H9 (cell line): Measurements from ENCODE around the gene SLC22A31. TPM values are rescaled to one million over a fixed set of nuclear protein-coding genes. Genes with fewer than 3 reads are reported as not detected.

ENCODE experiments used
- DNase-seq: peaks from one replicate; pipeline ENCODE4 v3.0.0-alpha.2; 2017
- H2AFZ ChIP-seq: one replicate; pipeline ENCODE4 v1.6.1; 2013; ENCODE audit warnings: mild to moderate bottlenecking, low read length, control low read depth, moderate library complexity
- H2AK5ac ChIP-seq: 2 replicates; pipeline ENCODE4 v1.6.1; 2013; ENCODE audit warnings: low read length, control low read depth, mixed read lengths; ENCODE audit not compliant: insufficient read length
- H2BK120ac ChIP-seq: one replicate; pipeline ENCODE4 v1.6.1; 2013; ENCODE audit warnings: low read depth, mild to moderate bottlenecking, low read length, control low read depth, inconsistent platforms; ENCODE audit not compliant: poor library complexity, severe bottlenecking
- H2BK12ac ChIP-seq: 2 replicates; pipeline ENCODE4 v1.6.1; 2013; ENCODE audit warnings: low read length, control low read depth, mixed read lengths, low read depth; ENCODE audit not compliant: insufficient read length
- H2BK15ac ChIP-seq: 2 replicates; pipeline ENCODE4 v1.6.1; 2013; ENCODE audit warnings: low read depth, low read length, control low read depth
- H2BK20ac ChIP-seq: one replicate; pipeline ENCODE4 v1.6.1; 2013; ENCODE audit warnings: low read depth, mild to moderate bottlenecking, low read length, control low read depth, inconsistent platforms; ENCODE audit not compliant: poor library complexity, severe bottlenecking
- H2BK5ac ChIP-seq: 2 replicates; pipeline ENCODE4 v1.6.1; 2013; ENCODE audit warnings: low read length, control low read depth, mixed read lengths; ENCODE audit not compliant: insufficient read length
- H3K14ac ChIP-seq: 2 replicates; pipeline ENCODE4 v1.6.1; 2013; ENCODE audit warnings: low read length, control low read depth; ENCODE audit not compliant: insufficient read depth
- H3K18ac ChIP-seq: 2 replicates; pipeline ENCODE4 v1.6.1; 2013; ENCODE audit warnings: low read depth, mild to moderate bottlenecking, mixed read lengths, low read length, control low read depth; ENCODE audit not compliant: insufficient read length
- H3K23ac ChIP-seq: 2 replicates; pipeline ENCODE4 v1.6.1; 2013; ENCODE audit warnings: low read length, control low read depth, mixed read lengths, low read depth; ENCODE audit not compliant: insufficient read length
- H3K23me2 ChIP-seq: 2 replicates; pipeline ENCODE4 v1.6.1; 2013; ENCODE audit warnings: low read depth, mild to moderate bottlenecking, mixed read lengths, low read length, control low read depth; ENCODE audit not compliant: insufficient read length, poor library complexity, severe bottlenecking
- H3K27ac ChIP-seq: 2 replicates; pipeline ENCODE4 v1.5.1; 2013; ENCODE audit warnings: low read length, control low read depth, mixed read lengths, low read depth; ENCODE audit not compliant: insufficient read length
- H3K27me3 ChIP-seq: 2 replicates; pipeline ENCODE4 v1.6.1; 2013; ENCODE audit warnings: low read length, control low read depth, inconsistent platforms; ENCODE audit not compliant: insufficient read depth
- H3K4ac ChIP-seq: 2 replicates; pipeline ENCODE4 v1.6.1; 2013; ENCODE audit warnings: low read depth, mild to moderate bottlenecking, control low read depth, inconsistent platforms, low read length, moderate library complexity
- H3K4me1 ChIP-seq: 2 replicates; pipeline ENCODE4 v1.6.1; 2013; ENCODE audit warnings: low read length, control low read depth, inconsistent platforms; ENCODE audit not compliant: insufficient read depth
- H3K4me2 ChIP-seq: 2 replicates; pipeline ENCODE4 v1.6.1; 2013; ENCODE audit warnings: low read length, control low read depth, mixed read lengths; ENCODE audit not compliant: insufficient read length, insufficient read depth
- H3K56ac ChIP-seq: 2 replicates; pipeline ENCODE4 v1.6.1; 2013; ENCODE audit warnings: low read depth, mild to moderate bottlenecking, mixed read lengths, low read length, control low read depth; ENCODE audit not compliant: insufficient read length
- H3K79me1 ChIP-seq: 2 replicates; pipeline ENCODE4 v1.6.1; 2013; ENCODE audit warnings: low read depth, mild to moderate bottlenecking, moderate library complexity, low read length, control low read depth, inconsistent platforms; ENCODE audit not compliant: insufficient read depth, poor library complexity, severe bottlenecking
- H3K79me2 ChIP-seq: 2 replicates; pipeline ENCODE4 v1.6.1; 2013; ENCODE audit warnings: low read length, control low read depth, inconsistent platforms; ENCODE audit not compliant: insufficient read depth
- H3K9ac ChIP-seq: 2 replicates; pipeline ENCODE4 v1.6.1; 2013; ENCODE audit warnings: low read length, control low read depth, mixed read lengths; ENCODE audit not compliant: insufficient read length; ENCODE audit errors: extremely low read depth
- H3K9me3 ChIP-seq: one replicate; pipeline ENCODE4 v1.6.1; 2013; ENCODE audit warnings: low read depth, low read length, inconsistent platforms; ENCODE audit not compliant: control insufficient read depth
- H3T11ph ChIP-seq: one replicate; pipeline ENCODE4 v1.6.1; 2013; ENCODE audit warnings: mild to moderate bottlenecking, low read length, control low read depth, inconsistent platforms
- H4K20me1 ChIP-seq: one replicate; pipeline ENCODE4 v1.6.1; 2013; ENCODE audit not compliant: control insufficient read depth, insufficient read length, insufficient read depth
- H4K5ac ChIP-seq: 2 replicates; pipeline ENCODE4 v1.6.1; 2013; ENCODE audit warnings: low read depth, mild to moderate bottlenecking, mixed read lengths, low read length, control low read depth; ENCODE audit not compliant: insufficient read length
- H4K8ac ChIP-seq: replicated peaks from 2 replicates; pipeline ENCODE4 v1.6.1; 2013; ENCODE audit warnings: low read length, control low read depth, mixed read lengths, low read depth; ENCODE audit not compliant: insufficient read length
- H4K91ac ChIP-seq: 2 replicates; pipeline ENCODE4 v1.6.1; 2013; ENCODE audit warnings: low read depth, mild to moderate bottlenecking, moderate library complexity, mixed read lengths, low read length, control low read depth; ENCODE audit not compliant: insufficient read length
- H3K27ac Mint-ChIP-seq, 3 experiments: 2 replicates in 2 of 3; 3 replicates in 1 of 3; pipeline ENCODE4 v1.8.0; 2020 to 2021; ENCODE audit warnings: mixed read lengths in 3 of 3, mild to moderate bottlenecking in 1 of 3, moderate library complexity in 1 of 3
- H3K27me3 Mint-ChIP-seq: 2 replicates; pipeline ENCODE4 v1.8.0; 2021; ENCODE audit warnings: low read depth, mild to moderate bottlenecking, moderate library complexity, mixed read lengths
- H3K36me3 Mint-ChIP-seq, 3 experiments: 2 replicates in 2 of 3; 3 replicates in 1 of 3; pipeline ENCODE4 v1.8.0; 2020 to 2021; ENCODE audit warnings: low read depth in 3 of 3, mixed read lengths in 3 of 3; ENCODE audit not compliant: insufficient read depth in 1 of 3
- H3K4me1 Mint-ChIP-seq, 2 experiments: 2 replicates each; pipeline ENCODE4 v1.8.0; 2020; ENCODE audit warnings: mixed read lengths in 2 of 2
- H3K4me3 Mint-ChIP-seq, 2 experiments: 2 replicates in 1 of 2; 3 replicates in 1 of 2; pipeline ENCODE4 v1.8.0; 2020 to 2021; ENCODE audit warnings: mild to moderate bottlenecking in 2 of 2, mixed read lengths in 2 of 2, moderate library complexity in 1 of 2
- H3K9me3 Mint-ChIP-seq, 2 experiments: 2 replicates in 1 of 2; 3 replicates in 1 of 2; pipeline ENCODE4 v1.8.0; 2020; ENCODE audit warnings: mild to moderate bottlenecking in 2 of 2, mixed read lengths in 2 of 2, moderate library complexity in 1 of 2
- WGBS: extraction: QIAGEN DNeasy Blood & Tissue Kit; methylation state at CpG from one replicate; pipeline ENCODE4 v1.1.7; 2013; ENCODE audit warnings: missing lambda C conversion rate, low lambda C conversion rate, mixed read lengths; ENCODE audit not compliant: insufficient read length; ENCODE audit errors: extremely low coverage; 5-methylcytosine and 5-hydroxymethylcytosine counted together
- total RNA-seq: library from RNA; stranded (reverse); gene quantifications from 2 replicates; pipeline ENCODE4 v1.2.1, GENCODE V29; 2021
- TF ChIP-seq, protein P1 (sequence below): fragments of 200-600 bp; sonication (generic); conservative IDR thresholded peaks from 3 replicates; pipeline ENCODE4 v1.8.0; 2021; ENCODE audit warnings: antibody characterized with exemption, mild to moderate bottlenecking

Gene SLC22A31
- total RNA-seq, 1 experiment from 2014 or later = 7.7 TPM

DNA sequence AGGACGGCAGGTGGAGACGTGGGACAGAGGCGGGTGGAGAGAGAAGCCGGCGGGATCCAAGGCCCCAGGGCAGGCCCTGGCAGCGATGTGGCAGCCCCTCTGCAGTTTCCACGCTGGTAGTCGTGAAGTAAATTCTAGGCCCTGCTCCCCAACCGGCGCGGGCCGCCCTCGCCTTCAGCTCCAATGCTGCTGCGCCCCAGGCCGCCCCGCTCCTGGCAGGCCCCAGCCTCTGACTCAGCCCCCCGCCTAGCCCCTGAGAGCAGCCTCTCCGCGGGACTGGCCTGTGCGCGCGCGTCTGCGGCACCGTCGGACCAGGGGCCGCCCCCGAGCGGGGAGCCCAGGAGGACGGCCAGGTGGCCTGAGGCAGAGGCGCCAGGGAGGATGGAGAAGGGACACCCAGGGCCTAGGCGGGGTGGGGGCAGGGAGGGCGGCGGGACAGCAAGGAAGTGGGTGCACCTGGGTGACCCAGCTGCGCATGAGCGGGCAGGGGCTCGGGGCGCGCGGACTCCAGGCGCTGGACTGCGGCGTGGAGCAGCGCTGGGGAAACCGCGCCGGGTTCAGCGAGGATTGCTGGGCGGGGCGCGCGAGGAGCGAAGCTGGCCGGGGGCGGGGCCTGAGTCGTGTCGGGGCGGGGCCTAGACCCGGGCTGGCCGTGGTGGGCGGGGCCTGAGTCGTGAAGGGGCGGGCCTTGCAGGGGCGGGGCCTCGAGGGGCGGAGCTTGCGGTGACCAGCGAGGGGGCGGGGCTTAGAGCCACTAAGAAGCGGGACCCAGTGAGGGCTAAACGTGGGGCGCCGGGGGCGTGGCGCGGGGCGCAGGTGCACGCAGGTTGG lies 46.8 kb upstream of the SLC22A31 start:
- Histone ChIP-seq H2AFZ (no peak overlapping the region), H3K23me2 (peaks cover 3% of the 10 kb centered on the region), H3K14ac (no peak overlapping the region), H2AK5ac (no peak overlapping the region), H3K9ac (no peak overlapping the region), H3K56ac (no peak overlapping the region), H2BK12ac (no peak overlapping the region), H3K18ac (no peak overlapping the region), H2BK5ac (no peak overlapping the region), H3K9me3 (no peaks in the 10 kb centered on the region), H3K4me2 (peak overlapping the region; percentile 29), H3K4me1 (no peaks in the 10 kb centered on the region), H4K91ac (no peak overlapping the region), H3K23ac (no peak overlapping the region), H3T11ph (no peak overlapping the region), H3K79me1 (no peaks in the 10 kb centered on the region), H3K27me3 (no peaks in the 10 kb centered on the region), H2BK15ac (no peak overlapping the region), H3K27ac (no peak overlapping the region), H3K79me2 (no peaks in the 10 kb centered on the region), H4K8ac (no peak overlapping the region), H2BK20ac (no peak overlapping the region), H4K5ac (no peak overlapping the region), H3K4ac (no peak overlapping the region), H2BK120ac (no peak overlapping the region), H4K20me1 (no peaks in the 10 kb centered on the region)
- H3K4me3 Mint-ChIP-seq = peak overlapping the region; percentile 66 to 79
- peak; percentile 88 for DNase-seq
- TF ChIP-seq, protein P1, sequence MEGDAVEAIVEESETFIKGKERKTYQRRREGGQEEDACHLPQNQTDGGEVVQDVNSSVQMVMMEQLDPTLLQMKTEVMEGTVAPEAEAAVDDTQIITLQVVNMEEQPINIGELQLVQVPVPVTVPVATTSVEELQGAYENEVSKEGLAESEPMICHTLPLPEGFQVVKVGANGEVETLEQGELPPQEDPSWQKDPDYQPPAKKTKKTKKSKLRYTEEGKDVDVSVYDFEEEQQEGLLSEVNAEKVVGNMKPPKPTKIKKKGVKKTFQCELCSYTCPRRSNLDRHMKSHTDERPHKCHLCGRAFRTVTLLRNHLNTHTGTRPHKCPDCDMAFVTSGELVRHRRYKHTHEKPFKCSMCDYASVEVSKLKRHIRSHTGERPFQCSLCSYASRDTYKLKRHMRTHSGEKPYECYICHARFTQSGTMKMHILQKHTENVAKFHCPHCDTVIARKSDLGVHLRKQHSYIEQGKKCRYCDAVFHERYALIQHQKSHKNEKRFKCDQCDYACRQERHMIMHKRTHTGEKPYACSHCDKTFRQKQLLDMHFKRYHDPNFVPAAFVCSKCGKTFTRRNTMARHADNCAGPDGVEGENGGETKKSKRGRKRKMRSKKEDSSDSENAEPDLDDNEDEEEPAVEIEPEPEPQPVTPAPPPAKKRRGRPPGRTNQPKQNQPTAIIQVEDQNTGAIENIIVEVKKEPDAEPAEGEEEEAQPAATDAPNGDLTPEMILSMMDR = no peak
- 0 out of 4 replicates have a peak, but pooled peaks cover 0 to 3% of the 10 kb centered on the region in 2 experiments for H3K4me1 Mint-ChIP-seq
- H3K27ac Mint-ChIP-seq = no peak overlapping the region
- whole genome bisulfite sequencing = no CpG with 5 or more reads among the region's 78 CpGs
- peaks cover 2 to 3% of the 10 kb centered on the region in 2 experiments; a peak in 2 of 5 replicates for H3K9me3 Mint-ChIP-seq
- peaks cover 0 to 7% (median 0%) of the 10 kb centered on the region in 3 experiments; a peak in 2 of 7 replicates for H3K36me3 Mint-ChIP-seq
- peaks cover 24% of the 10 kb centered on the region for H3K27me3 Mint-ChIP-seq
